HG03457 (cell line): ENCODE data around the gene RPP40.

Experiments used
- ATAC-seq: cut with Tn5 transposase; IDR thresholded peaks from one replicate; pipeline ENCODE4 v1.9.1; 2021; ENCODE audit warnings: moderate number of reproducible peaks; ENCODE audit not compliant: unreplicated experiment

The RPP40 gene

DNA sequence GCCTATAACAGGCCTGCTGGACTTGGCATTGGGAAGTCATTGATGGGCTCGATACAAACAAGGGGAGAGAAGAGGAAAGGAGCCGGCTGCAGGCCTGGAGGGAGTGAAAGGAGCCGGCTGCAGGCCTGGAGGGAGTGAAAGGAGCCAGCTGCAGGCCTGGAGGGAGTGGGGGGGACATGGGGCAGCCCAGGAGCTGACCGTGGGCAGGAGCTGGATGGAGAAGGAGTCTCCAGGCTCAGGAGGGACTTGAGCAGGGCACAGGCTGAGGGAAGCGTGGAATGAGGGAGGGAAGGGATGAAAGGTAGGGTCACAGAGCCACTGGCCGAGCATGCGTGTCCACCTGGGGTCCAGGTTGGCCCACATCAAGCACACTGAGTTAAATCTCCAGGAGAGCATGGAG is 32.0 kb downstream of the RPP40 start:
- ATAC-seq: no peak

DNA sequence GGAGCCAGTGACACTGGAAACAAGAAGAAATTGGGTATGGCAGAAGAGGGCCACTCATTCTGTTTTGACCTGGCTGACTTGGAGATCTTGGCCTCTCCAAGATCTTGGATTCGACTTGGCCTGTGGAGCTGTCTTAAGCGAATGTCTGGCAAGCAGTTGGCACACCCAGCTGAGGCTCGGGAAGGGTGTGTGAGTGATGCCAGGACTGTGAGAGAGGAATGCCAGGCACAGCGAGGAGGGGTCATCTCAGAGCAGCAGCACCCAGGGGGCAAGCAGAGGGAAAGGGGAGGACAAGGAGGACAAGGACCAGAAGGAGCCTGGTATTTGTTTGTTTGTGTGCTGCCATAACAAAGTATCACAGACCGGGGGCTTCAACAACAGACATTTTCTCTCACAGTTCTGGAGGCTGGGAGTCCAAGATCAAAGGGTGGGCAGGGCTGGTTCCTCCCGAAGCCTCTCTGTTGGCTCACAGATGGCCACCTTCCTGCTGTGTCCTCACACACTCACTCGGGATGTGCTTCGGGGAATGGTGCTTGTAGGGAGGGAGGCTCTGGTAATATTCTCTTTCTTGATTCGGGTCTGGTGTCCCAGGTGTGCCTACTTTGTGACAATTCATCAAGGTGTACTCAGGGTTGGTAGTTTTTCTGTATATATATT is 33.0 kb downstream of the RPP40 start:
- no peak for ATAC-seq

DNA sequence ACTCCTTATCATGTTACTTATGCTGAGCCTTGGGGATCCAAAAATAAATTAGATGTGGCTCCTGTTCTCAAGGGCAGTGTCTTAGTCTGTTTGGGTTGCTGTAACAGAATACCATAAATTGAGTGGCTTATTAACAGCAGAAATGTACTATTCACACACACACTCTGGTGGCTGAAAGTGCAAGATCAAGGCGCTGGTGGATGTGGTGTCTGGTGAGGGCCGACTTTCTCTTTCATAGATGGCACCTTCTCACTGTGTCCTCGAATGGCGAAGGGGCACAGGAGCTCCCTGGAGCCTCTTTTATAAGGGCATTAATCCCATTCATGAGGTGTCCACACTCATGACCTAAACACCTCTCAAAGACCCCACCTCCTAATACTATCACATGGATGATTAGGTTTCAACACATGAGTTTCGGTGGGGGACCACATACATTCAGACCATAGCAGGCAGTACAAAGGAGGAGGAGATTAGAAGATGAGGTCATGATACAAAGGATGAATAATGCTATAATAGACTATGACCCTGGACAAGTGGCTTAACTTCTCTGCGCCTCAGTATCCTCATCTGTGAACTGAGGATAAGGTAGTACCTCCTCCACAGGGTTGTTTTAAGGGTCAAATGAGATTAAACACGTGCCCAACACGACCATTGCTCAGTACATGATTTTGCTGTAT is 34.1 kb downstream of the RPP40 start:
- ATAC-seq: no peak

DNA sequence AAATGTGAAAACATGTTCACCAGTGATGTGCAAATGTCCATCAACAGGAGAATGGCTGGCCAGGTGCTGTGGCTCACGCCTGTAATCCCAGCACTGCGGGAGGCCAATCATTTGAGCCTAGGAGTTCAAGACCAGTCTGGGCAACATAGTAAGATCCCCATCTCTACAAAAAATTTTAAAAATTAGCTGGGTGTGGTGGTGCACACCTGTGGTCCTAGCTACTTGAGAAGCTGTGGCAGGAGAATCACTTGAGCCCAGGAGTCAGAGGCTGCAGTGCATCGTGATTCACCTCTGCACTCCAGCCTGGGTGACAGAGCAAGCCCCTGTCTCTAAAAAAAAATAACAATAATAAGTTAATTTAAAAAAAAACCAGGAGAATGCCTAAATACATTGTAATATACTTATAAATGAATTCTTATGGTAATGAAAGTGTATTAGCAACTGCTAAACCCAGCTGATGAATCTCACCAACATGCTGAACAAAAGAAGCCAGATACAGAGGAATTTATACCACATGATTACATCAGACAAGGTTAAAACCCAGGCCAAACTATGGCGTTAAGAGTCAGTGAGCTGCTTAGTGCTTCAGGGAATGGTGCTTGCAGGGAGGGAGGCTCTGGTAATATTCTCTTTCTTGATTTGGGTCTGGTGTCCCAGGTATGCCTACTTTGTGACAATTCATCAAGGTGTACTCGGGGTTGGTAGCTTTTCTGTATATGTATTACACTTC is 36.4 kb downstream of the RPP40 start:
- no peak for ATAC-seq

DNA sequence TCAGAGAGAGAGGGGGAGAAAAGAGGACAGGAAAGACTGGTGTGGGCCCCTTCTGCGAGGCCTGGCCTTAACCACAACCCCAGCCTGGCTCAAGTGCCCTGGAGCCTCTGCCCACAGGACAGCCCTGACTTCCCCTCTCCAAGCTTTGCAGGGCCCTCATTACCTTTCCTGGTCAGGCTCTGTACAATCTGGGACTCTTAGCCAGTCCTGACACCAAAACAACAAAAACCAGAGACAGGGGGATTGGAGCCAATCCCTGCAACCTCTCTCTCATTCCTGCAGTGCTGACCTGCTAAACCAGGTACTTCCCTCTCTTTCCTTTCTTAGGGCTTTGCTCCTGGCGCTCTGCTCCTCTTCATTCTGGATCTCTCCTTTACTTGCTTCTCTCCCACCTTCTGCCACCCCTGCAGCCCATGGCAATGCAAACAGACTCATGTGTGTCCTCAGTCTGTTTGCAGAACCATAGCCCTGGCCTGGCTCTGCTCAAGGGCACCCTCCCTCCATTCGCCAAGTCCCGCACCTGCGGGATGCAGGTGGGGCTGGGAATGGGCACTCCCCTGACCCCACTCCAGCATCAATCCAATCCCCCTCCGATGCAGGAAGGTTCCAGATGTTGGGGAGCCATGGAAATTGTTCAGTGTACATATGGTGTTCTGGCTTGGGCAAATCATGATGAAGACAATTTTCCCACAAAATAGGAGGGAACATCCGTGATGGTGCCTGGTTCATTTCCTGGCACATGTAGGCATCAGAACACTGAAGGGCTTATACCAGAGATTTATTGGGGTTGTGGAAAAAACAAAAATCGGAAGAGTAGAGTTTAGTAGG is 38.1 kb downstream of the RPP40 start:
- no peak for ATAC-seq

DNA sequence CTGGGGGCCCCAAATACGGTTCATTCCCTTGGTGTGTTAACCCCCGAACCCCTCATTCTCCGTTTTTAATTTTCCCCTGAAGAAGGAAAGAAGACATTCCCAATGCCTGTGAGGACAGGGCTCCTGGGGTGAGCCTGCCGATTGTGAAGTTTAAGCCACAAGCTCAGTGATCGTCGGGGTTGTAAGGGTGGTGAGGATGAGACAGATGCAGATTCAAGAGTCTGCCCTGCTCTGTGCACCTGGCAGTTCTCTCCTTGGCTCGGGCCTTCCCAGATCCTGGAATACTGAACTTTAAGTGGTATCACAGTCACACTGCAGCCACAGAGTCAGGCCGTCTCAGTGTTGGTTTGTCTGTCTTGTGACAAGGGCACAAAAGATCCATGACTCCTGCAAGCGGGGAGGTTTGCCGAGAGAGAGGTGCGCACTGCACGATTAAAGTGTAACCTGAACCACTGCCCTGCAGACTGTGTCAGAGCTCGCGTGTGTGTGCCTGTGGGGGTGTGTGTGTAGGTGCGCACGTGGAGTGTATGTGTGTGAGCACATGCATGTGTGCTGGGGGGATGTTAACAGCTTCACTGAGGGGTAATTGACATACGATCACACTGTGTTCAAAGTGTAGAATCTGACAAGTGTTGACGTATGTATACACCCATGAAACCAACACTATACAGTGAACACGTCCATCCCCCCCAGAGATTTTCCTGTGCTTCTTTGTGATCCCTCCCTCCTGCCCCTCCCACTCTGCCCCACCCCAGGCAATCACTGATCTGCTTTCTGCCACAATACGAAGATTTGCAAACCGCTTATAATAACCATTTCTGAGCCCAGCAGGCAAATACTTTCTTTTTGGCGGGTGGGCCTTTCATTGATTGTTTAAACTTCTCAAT is 38.9 kb downstream of the RPP40 start:
- ATAC-seq: no peak

DNA sequence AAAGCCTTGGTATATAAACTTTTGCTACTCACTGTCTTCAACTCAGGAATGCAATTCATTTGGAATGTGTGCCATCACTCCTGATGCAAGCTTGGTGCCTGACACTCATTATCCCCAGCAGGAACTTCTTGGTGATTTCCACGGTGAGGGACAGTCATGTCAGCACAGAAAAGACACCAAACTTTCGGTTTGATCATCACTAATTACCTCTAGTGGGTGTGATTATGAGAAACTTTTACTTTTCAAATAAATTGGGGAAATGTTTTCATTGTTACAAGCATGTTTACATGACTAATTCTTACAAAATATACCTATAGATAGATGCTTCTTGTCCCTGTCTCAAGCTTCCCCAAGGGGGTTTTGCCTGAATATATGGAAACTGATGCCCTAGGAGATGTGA is 40.9 kb downstream of the RPP40 start:
- ATAC-seq: no peak

DNA sequence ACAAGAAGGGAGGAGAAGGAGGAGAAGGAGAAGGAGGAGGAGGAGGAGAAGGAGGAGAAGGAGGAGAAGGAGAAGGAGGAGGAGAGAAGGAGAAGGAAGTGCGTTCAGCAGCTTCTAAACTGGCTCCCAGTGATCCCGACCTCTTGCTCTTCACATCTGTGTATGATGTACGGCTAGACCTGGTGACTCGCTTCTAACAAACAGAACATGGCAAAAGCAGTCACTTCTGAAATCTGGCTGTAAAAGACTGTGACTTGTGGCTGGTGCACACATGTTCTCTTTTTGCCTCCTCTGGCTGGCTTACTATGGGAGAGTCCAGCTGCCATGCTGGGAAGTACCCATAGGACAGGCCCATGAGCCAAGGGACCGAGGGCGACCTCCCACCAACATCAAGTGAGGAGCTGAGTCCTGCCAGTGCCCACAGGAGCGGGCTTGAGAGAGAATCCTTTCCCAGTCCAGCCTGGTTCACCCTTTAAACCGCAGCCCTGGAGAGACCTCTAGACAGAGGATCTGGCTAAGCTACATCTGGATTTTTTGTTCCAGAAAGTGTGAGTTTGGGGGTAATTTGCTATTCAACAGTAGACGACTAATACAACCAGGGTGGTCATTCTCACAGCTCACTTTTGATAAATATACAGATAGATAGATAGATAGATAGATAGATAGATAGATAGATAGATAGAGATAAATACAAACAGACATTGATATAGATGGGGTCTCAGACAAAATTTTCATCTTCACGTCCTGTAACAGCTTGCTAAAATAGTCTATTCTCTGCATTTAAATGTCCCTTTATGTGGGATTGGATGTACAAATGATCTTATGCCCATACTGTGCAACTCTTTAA is 42.3 kb downstream of the RPP40 start:
- ATAC-seq: no peak

DNA sequence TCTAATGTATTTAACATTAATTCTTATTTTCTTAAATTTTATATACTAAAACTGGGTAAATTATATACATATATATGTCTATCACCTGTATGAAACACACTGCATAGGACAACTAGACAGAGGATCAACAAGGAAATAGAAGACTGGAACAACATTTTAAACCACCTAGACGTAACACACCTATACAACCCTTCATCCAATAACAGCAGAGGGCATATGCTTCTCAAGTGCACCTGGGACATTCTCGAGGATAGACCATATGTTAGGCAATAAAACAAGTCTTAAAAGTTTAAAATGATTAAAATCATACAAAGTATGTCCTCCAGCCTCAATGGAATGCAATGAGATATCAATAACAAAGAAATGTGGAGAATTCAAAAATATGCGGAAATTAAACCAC is 45.2 kb downstream of the RPP40 start:
- ATAC-seq: no peak

DNA sequence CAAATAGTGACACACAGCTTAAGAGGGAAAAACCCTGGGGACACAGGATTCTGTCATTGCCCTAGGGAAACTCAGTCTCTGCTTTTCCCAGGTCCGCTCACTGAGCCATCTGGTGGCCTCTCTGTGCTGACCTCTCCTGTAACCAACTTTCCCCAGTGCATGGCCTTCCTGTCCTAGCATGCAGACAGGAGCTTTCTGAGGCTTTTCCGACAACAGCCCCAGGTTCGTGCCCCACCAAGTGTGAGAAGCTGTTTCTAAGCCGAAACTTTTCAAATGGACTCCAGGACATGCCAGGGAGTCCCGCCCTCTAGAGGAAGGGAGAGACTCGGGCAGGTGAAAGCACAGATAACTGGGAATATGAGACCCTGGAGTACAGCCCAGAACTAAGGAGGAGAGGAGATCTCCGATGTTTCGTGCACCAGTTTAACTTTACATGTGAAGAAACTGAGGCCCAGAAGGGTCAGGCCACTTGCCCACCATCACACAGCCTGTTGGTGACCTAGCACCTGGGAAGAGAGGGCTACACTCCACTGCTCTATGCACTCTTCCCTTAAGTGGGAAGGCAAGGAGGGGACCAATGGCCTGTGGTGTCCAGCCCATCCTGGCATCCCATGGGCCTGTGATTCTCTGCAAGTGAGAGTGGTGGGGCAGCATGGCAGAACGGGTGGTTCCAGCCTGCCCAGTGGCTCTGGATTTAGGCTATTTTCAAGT is 46.2 kb downstream of the RPP40 start:
- ATAC-seq: no peak

DNA sequence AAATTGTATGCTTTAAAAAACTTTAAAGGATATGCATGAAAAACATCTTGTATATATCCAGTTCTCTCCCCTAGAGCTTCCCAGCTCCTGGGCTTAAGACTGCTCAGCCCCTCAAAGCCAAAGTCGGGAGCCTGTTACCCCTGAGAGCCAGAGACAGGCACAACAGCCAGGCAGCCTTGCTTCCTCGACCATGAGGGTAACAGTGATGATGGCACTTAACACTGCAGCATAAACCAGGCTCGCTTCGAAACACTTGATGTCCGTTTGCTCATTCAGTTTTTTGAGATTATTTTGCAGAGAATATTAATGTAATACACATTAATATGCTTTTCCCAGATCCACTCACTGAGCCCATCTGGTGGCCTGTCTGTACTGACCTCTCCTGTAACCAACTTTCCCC is 47.2 kb downstream of the RPP40 start:
- no peak for ATAC-seq

DNA sequence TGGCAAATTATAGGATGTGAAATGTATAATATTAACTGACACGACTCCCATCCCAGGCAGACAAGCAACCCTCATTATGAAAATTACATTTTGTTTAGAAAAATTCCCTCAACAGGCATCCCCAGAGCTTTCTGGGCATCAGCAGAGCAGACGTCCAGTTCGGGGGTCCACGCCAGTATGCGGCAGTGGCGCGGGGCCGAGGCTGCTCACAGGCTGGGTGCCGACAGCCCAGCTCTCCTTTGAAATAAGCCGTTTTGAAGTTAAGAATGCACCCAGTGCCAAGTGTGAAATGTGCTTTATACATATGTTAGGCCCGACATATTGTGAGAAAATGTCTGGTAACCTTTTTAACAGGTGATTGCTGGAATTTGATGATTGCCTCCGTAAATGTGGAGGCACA is 50.4 kb downstream of the RPP40 start:
- ATAC-seq: no peak

DNA sequence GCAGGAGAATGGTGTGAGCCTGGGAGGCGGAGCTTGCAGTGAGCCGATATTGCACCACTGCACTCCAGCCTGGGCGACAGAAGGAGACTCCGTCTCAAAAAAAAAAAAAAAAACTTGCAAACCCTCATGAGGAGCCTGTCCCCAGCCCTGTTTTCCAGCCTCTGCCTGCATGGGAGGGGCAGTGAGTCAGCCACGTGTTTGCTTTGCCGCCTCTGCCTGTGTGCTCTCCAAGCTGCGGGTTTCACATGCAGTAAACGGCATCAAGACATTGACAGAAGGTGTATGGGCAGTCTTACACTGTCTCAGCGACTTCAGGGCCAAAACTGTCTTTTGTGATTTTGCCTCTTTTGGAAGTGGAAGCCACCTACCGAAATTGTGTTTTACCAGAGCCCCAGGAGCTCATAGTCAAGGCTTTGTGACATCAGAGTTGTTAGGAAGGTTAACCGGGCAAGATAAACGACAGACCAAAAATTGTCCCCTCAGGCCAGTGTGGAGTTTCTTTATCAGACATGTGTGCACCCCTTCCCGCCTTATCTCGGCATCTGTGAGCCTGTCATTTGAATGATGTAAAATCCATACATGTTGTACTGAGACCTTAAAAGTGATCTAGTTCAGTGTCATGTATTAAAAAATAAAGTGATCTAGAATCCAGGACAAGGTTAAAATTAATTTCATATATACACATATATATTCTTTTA is 52.9 kb downstream of the RPP40 start:
- ATAC-seq: no peak

DNA sequence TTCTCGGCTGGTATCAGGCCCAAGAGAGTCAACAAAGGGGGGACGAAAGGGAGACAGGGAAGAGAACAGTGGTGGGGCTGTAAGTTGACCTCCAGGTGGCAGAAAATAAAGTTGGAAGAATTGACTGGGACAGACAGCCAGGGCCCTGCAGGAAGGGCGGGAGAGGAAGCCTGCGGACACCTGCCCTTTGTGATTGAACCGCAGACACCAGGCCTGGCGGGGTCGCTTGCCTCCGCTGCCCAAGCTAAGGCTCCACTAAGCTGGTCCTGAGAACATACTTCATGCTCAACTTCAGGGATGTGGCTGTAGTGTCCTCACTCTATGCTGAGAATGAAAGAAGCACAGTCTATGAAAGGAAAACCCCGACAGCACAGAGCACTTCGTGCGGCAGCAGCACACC is 53.8 kb downstream of the RPP40 start:
- no peak for ATAC-seq

DNA sequence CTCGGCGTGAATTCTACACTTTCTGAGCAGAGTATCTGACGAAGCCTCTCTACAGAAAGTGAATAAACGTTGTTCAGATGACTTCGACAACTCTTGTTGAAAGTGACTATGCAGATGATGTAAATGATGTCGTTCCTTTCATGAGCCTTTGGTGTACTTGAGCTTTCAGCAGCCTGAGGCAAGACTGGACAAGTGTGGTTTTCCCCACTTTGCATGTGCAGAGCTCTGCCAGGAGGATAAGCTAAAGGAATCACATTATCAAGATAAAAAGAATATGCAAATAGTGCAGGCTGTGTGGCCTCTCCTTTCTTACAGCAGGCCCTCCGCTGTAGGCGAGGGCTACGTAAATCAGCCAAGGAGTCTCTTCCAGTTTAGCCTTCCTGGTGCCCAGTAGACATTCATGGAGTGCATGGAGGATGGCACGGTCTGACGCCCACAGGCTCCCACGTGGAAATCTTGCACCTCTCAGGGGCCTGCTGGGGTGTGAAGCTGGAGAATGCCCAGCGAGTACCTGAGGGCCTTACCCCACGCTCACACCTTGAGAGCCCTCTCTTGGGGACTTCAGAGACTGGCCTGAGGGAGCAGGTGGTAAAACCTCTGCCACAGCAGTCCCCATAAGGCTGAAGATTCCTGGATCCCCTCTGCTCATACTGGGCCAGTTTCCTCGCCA is 54.9 kb downstream of the RPP40 start:
- no peak for ATAC-seq

DNA sequence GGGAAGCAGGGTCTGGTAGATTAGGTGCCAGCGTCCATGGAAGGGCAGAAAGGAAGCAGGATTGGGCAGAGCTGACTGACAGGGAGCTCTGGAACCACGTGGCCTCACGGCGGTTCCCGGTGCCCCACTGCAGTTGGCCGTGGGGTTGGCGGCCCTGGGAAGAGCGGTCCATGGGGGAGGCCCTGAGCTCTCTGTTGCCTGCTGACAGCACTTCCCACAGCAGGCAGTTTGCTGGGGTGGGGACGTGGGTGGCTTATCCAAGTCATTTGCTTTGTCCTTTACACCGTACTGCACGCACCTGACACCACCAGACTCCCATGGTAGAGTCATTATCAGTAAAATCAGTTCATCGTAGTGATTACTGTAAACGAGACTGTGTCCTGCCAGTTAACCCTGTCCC is 56.1 kb downstream of the RPP40 start:
- no peak for ATAC-seq

DNA sequence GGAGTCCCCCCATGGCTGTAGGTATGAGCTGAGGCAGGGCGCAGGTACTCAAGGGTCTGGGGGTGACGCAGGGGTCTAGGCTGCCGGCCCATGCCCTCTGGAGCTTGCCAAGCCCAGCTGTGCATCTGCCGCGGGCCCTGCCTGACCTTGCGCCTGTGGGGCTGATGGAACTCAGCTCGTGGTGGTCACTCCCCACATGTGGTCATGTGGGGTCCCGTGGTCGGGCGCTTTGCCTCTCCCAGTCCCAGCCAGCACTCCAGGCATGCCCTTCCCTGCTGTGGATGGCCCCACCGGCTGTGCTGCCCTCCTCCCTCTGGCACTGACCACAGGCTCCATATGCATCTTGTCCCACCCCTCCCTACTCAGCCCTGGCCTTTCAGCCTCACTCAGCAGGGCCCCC is 57.3 kb downstream of the RPP40 start:
- ATAC-seq: no peak
